Measurements from ENCODE around the gene ADAMTS14. TPM values are rescaled to one million over a fixed set of nuclear protein-coding genes. Genes with fewer than 3 reads are reported as not detected.

Gene ADAMTS14
- total RNA-seq, 1 donor from 2014 or later: 0.16 TPM

- no peak for DNase-seq
These were observed 100.3 kb downstream of the ADAMTS14 start for GRCh38 chr10:70772627-70773026.

GRCh38 chr10:70773461-70773860 is 101.2 kb downstream of the ADAMTS14 start:
- DNase-seq: no peak

GRCh38 chr10:70773965-70774809 is 101.9 kb downstream of the ADAMTS14 start:
- no peak for DNase-seq

GRCh38 chr10:70774810-70775678 is 102.7 kb downstream of the ADAMTS14 start:
- no peak for DNase-seq

GRCh38 chr10:70775679-70776454 is 103.6 kb downstream of the ADAMTS14 start:
- no peak for DNase-seq

- DNase-seq: no peak
These were observed 104.2 kb downstream of the ADAMTS14 start for GRCh38 chr10:70776455-70777005.

GRCh38 chr10:70777063-70777875 is 105.0 kb downstream of the ADAMTS14 start:
- no peak for DNase-seq

GRCh38 chr10:70778267-70778924 is 106.1 kb downstream of the ADAMTS14 start:
- no peak for DNase-seq

GRCh38 chr10:70779088-70779487 is 106.8 kb downstream of the ADAMTS14 start:
- no peak for DNase-seq

GRCh38 chr10:70779511-70780369 is 107.4 kb downstream of the ADAMTS14 start:
- no peak for DNase-seq

- no peak for DNase-seq
These were observed 108.1 kb downstream of the ADAMTS14 start for GRCh38 chr10:70780370-70780760.

GRCh38 chr10:70780772-70781171 is 108.5 kb downstream of the ADAMTS14 start:
- no peak for DNase-seq

- DNase-seq: no peak
These were observed 109.2 kb downstream of the ADAMTS14 start for GRCh38 chr10:70781461-70782051.

- DNase-seq: no peak
These were observed 109.9 kb downstream of the ADAMTS14 start for GRCh38 chr10:70782086-70782745.

- DNase-seq: no peak
These were observed 110.7 kb downstream of the ADAMTS14 start for GRCh38 chr10:70782746-70783680.

GRCh38 chr10:70784016-70784415 is 111.7 kb downstream of the ADAMTS14 start:
- no peak for DNase-seq

GRCh38 chr10:70784471-70784870 is 112.2 kb downstream of the ADAMTS14 start:
- no peak for DNase-seq

GRCh38 chr10:70785190-70785589 is 112.9 kb downstream of the ADAMTS14 start, which contains the start of gene TBATA:
TBATA (minus strand) TSS chr10:70785377; CDS start chr10:70783379, 1,998 bp downstream.
- DNase-seq: no peak
